GM18505 (cell line): ENCODE data around the gene GALM.
"Not testable (repeated sequence)": the region's sequence is repeated elsewhere in the genome, so short reads cannot be mapped to it uniquely, and the experiment has no call there.

ENCODE experiments used
- ATAC-seq: cut with Tn5 transposase; IDR thresholded peaks from one replicate; pipeline ENCODE4 v1.9.1; 2021; ENCODE audit not compliant: unreplicated experiment
- POLR2A ChIP-seq: IDR thresholded peaks from 4 replicates; pipeline ENCODE4 v1.6.1; 2011; ENCODE audit warnings: borderline replicate concordance; ENCODE audit not compliant: insufficient read depth, insufficient read length; ENCODE audit errors: extremely low read depth

The GALM gene

GRCh38 chr2:38683766-38684165 is 17.9 kb downstream of the GALM start:
- no peak for TF ChIP-seq POLR2A
- no peak for ATAC-seq

- no peak for ATAC-seq
- TF ChIP-seq POLR2A = no peak
Measured at GRCh38 chr2:38685116-38685735, 19.3 kb downstream of the GALM start.

- no peak for TF ChIP-seq POLR2A
- ATAC-seq = no peak
Measured at GRCh38 chr2:38690499-38691420, 24.8 kb downstream of the GALM start.

- no peak for TF ChIP-seq POLR2A
- no peak for ATAC-seq
Measured at GRCh38 chr2:38691994-38692393, 26.1 kb downstream of the GALM start.

GRCh38 chr2:38692636-38693318 is 26.9 kb downstream of the GALM start:
- TF ChIP-seq POLR2A = no peak
- ATAC-seq = no peak

GRCh38 chr2:38697116-38697840 is 31.4 kb downstream of the GALM start:
- no peak for ATAC-seq
- no peak for TF ChIP-seq POLR2A

- ATAC-seq = no peak
- TF ChIP-seq POLR2A = no peak
Measured at GRCh38 chr2:38698467-38699003, 32.6 kb downstream of the GALM start.

GRCh38 chr2:38700113-38700785 is 34.3 kb downstream of the GALM start:
- TF ChIP-seq POLR2A = no peak

GRCh38 chr2:38700881-38701458 is 35.1 kb downstream of the GALM start:
- TF ChIP-seq POLR2A = no peak
- no peak for ATAC-seq

More at GRCh38 chr2:38700113-38700785, 34.3 kb downstream of the GALM start:
- ATAC-seq = no peak

- no peak for ATAC-seq
- no peak for TF ChIP-seq POLR2A
Measured at GRCh38 chr2:38701542-38701941, 35.6 kb downstream of the GALM start.

GRCh38 chr2:38702413-38702812 is 36.5 kb downstream of the GALM start:
- no peak for TF ChIP-seq POLR2A

GRCh38 chr2:38703336-38703735 is 37.4 kb downstream of the GALM start:
- not testable (repeated sequence) for ATAC-seq

More at GRCh38 chr2:38702413-38702812, 36.5 kb downstream of the GALM start:
- no peak for ATAC-seq
